Activated T-helper 2 cell treated with anti-CD3 and anti-CD28 coated beads, Interferon-gamma antibody, Interleukin-2, Interleukin-4, amounts not matched to agents 10 μg/mL and 5 μg/mL and 100 μg/mL, durations not matched to agents 14 hours and 24 hours and 36 hours (primary cell): Measurements from ENCODE around the gene SGPL1. TPM values are rescaled to one million over a fixed set of nuclear protein-coding genes. Genes with fewer than 3 reads are reported as not detected.

Experiments used
- DNase-seq: peaks from one replicate; pipeline ENCODE4 v3.0.0; 2021; ENCODE audit warnings: low spot score
- H3K27ac Mint-ChIP-seq: one replicate; pipeline ENCODE4 v1.8.0; 2021; ENCODE audit warnings: mixed read lengths
- H3K27me3 Mint-ChIP-seq: one replicate; pipeline ENCODE4 v1.8.0; 2021; ENCODE audit warnings: low read depth, mixed read lengths
- H3K36me3 Mint-ChIP-seq: one replicate; pipeline ENCODE4 v1.8.0; 2021; ENCODE audit warnings: low read depth, mixed read lengths
- H3K4me1 Mint-ChIP-seq: one replicate; pipeline ENCODE4 v1.8.0; 2021; ENCODE audit warnings: low read depth, mixed read lengths
- H3K4me3 Mint-ChIP-seq: one replicate; pipeline ENCODE4 v1.8.0; 2021; ENCODE audit warnings: low read depth, mild to moderate bottlenecking, moderate library complexity, mixed read lengths
- H3K9me3 Mint-ChIP-seq: one replicate; pipeline ENCODE4 v1.8.0; 2021; ENCODE audit warnings: mixed read lengths
- intact Hi-C: fragments of 100-400 bp; cut with micrococcal nuclease; formaldehyde crosslinking; loops from one replicate; pipeline ENCODE4 v1.15.1; 2023
- total RNA-seq: library from RNA; stranded (reverse); gene quantifications from 2 replicates; pipeline ENCODE4 v1.2.3, GENCODE V29; 2022

The SGPL1 gene
- total RNA-seq, 1 donor from 2014 or later = 124 TPM

DNA sequence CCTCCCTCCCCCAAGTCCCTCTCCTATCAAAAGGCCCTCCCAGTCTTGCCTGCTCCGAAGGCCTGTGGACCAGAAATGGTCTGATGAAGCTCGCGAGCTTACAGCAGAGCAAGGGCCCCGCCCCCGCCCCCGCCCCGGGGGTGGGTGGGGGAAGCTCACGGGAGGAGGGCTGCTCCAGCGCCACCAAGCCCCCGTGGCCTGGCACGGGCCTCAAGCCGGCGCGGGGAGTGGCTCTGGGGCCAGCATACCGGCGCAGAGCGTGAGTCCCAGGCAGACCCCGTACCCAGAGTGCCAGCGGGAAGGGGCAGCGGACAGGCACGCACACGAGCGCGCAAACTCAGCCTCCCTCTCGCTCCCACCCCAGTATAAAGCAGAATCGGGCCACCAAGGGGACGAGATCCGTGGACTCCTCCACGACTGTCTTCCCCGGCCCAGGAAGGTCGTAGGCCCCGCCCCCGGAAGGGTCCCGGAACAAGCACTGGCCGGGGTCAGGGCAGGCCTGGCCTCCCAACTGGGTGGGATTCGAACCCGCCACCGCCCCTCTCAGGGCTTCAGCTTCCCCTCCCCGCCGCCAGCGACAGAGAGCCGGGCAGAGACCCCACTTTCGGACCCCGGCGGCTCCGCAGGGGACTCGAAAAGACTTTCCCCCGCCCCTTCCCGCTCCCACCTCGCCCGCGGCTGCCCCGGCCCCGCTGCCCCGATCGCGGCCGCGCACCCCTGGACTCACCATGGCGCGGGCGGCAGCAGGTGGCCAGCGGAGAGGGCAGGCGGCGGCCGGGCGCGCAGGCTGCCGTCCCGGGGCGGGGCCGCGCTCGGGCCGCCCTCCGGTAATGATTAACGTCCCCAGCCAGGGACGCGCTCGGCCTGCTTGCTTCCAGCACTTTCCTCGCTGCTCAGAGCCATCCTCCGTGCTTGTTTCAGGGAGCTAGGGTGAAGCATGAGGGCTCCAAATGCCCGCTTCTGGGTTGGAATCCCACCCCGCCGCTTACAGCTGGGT is 72.4 kb downstream of the SGPL1 start, which contains the start of gene PCBD1:
Gene PCBD1 (minus strand): TSS at position 762 of the 997 bp plus-strand sequence. CDS start 32 bp downstream, at position 730.
- peaks cover 21% of the 10 kb centered on the region for H3K4me1 Mint-ChIP-seq
- peaks cover 26% of the 10 kb centered on the region for H3K36me3 Mint-ChIP-seq
- H3K27me3 Mint-ChIP-seq = no peaks in the 10 kb centered on the region
- DNase-seq = peak; percentile 71
- H3K4me3 Mint-ChIP-seq = peak within 1 kb of the TSS; percentile 78
- intact Hi-C loops = no loop called here
- H3K27ac Mint-ChIP-seq = peak within 1 kb of the TSS; percentile 82
- no peaks in the 10 kb centered on the region for H3K9me3 Mint-ChIP-seq

DNA sequence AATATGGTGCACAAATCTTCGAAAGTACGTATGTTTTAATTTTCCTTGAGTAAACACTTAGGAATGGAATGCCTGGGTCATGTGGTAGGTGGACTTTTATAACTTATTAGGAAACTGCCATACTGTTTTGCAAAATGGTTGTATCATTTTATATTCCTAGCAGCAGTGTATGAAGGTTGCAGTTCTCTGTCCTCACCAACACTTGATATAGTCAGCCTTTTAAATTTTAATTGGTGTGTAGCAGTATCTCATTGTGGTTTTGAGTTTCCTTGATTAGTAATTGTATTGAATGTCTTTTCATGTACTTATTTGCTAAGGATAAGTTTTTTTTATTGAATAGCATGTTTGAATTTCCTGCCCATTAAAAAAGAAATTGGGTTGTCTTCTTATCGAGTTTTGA is 73.5 kb downstream of the SGPL1 start:
- H3K27ac Mint-ChIP-seq = peak overlapping the region; percentile 33
- H3K4me3 Mint-ChIP-seq = peak overlapping the region; percentile 78
- peaks cover 17% of the 10 kb centered on the region for H3K36me3 Mint-ChIP-seq
- no peaks in the 10 kb centered on the region for H3K27me3 Mint-ChIP-seq
- no peak for DNase-seq
- H3K9me3 Mint-ChIP-seq = no peaks in the 10 kb centered on the region
- peaks cover 20% of the 10 kb centered on the region for H3K4me1 Mint-ChIP-seq
- intact Hi-C loops = no loop called here

DNA sequence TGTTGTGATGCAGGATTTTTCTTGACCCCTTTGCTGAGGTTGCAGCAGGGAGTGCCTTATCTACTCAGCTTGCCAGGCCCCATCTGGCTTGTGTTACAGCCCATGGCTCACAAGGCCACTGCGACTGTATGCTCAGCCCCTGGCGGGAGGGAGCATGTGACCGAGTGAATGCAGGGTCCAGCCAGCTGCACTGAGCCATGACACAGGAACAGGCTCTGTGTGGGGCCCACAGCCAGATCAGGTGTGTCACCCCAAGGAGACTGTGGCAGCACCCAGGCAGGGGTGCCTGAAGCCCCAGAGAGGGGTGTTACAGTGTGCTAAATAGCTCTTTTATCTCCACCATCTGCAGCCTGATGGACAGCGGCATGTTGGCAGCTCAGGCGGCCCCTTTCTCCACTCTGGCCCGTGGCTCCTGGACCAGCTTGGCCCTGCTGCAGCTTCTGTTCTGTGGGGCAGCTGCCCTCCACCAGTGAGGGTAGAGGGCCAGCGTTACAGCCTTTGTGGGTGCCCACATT is 75.2 kb downstream of the SGPL1 start:
- Mint-ChIP-seq H3K27ac (no peak overlapping the region), H3K4me3 (no peak overlapping the region), H3K27me3 (no peaks in the 10 kb centered on the region), H3K9me3 (no peaks in the 10 kb centered on the region), H3K4me1 (peaks cover 19% of the 10 kb centered on the region), H3K36me3 (peaks cover 5% of the 10 kb centered on the region)
- DNase-seq = no peak
- intact Hi-C loops = no loop called here

DNA sequence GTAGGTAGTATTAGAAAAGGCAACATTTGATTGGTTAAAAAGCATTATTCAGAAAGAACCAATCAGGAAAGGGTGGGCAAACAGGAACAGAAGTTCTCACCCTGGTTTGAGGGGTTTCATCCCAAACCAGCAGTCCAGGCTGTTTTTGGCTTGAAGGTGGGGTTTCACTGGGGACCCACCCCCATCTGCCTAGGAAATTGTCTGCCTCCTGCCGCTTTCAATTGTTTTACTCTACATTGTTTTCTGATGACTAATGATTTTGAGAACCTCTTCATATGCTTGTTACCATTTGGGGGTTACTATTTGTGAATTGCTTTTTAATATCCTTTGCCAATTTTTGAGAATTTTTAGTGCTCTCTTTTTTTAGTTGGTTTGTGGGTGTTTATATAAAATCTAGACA is 75.9 kb downstream of the SGPL1 start:
- Mint-ChIP-seq H3K27ac (no peak overlapping the region), H3K27me3 (no peaks in the 10 kb centered on the region), H3K9me3 (no peaks in the 10 kb centered on the region), H3K4me1 (peaks cover 14% of the 10 kb centered on the region), H3K36me3 (peaks cover under 1% of the 10 kb centered on the region), H3K4me3 (no peak overlapping the region)
- no peak for DNase-seq
- intact Hi-C loops = no loop called here

DNA sequence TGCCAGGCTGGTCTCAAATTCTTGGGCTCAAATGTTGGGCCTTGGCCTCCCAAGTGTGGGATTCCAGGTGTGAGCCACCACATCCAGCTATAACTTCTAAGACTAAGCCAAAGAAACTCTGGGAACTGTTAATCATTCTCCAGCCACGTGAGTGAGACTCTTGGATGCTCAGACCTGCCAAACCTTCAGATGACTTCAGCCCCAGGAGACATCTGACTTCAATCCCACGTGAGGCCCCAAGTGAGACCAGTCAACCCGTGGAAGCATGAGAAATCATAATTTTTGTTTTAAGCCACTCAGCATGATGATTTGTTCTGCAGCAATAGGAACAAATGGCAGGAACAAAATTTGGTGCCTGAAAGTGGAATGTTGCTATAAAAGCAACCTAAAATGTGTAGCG is 76.9 kb downstream of the SGPL1 start:
- Mint-ChIP-seq H3K36me3 (no peaks in the 10 kb centered on the region), H3K4me3 (no peak overlapping the region), H3K4me1 (peaks cover 9% of the 10 kb centered on the region), H3K27me3 (no peaks in the 10 kb centered on the region), H3K27ac (no peak overlapping the region), H3K9me3 (no peaks in the 10 kb centered on the region)
- no peak for DNase-seq
- intact Hi-C loops = no loop called here

DNA sequence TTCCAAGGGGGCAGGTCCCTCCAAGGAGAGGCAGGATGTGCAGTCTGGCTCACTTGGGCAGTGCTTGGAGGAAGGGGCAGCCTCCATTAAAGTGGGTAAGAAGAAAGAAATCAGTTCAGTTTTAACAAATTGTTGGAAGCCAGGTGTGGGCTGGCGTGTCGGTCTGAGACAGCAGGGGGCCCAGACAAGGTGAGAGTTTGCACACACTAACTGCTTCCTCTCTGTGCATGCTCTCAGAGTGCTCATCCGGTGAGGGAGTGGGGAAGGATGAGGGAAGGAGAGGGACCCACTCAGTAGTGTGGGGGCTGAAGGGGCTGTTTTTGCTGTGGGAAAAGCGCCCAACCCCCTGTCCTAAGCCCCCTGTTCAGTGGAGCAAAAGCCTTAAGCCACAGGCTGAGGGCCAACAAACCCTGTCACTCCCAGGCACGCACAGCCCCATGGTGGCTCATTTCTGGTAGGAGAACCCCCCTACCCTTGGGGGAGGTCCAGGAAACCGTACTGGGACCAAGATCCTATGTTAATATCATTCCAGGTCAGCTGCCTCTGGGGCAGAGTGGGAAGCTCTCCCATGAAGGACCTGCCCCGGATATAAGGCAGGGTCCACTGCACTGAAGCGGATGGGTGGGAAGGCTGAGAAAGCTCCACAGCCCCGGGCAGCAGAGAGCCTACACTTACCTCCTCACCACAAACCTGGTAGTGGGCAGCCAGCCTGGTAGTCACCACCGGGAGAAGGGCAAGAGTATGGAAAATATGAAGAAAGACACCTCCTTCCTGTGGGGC is 77.7 kb downstream of the SGPL1 start:
- intact Hi-C loops = no loop called here
- no peak overlapping the region for H3K4me3 Mint-ChIP-seq
- no peak overlapping the region for H3K27ac Mint-ChIP-seq
- no peaks in the 10 kb centered on the region for H3K36me3 Mint-ChIP-seq
- no peaks in the 10 kb centered on the region for H3K27me3 Mint-ChIP-seq
- H3K9me3 Mint-ChIP-seq = no peaks in the 10 kb centered on the region
- no peak for DNase-seq
- H3K4me1 Mint-ChIP-seq = peaks cover 8% of the 10 kb centered on the region

DNA sequence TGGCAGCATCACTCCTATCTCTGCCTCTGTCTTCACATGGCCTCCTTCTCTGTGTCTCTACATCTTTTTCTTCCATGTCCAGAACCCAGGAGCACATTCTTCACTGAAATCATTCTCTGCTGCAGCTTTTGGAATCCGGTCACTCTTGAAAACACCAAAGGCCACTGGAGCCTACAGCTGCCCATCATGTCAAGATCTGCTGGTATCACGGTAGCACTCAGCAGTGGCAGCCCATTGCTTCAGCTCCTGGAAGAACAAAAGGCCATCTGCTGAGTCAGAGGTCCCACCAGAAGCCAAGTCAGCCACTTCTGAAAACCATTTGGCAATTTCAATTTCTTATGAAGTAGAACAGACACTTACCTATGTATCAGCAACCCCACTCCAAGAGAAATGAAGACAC is 78.7 kb downstream of the SGPL1 start:
- no peaks in the 10 kb centered on the region for H3K27me3 Mint-ChIP-seq
- intact Hi-C loops = no loop called here
- H3K4me1 Mint-ChIP-seq = peaks cover 4% of the 10 kb centered on the region
- no peaks in the 10 kb centered on the region for H3K36me3 Mint-ChIP-seq
- H3K4me3 Mint-ChIP-seq = no peak overlapping the region
- no peaks in the 10 kb centered on the region for H3K9me3 Mint-ChIP-seq
- H3K27ac Mint-ChIP-seq = no peak overlapping the region
- DNase-seq = no peak

DNA sequence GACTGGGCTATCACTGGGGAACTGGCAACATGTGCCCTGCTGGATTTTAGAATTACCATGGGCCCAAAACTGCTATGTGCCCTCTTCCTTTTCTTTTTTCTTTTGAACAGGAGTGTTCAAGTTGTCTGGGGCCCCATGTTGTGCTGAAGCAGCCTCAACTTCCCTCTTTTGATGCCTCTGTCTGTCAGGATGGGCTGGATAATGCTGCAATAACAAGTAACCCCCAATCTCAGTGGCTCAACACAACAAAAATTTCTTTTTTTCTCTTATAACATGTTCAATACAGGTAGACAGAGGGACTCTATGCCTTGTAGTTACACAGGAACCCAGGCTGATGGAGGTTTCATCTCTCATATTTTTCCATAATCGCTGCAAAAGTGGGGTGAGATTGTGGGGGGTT is 80.8 kb downstream of the SGPL1 start:
- no peak for DNase-seq
- intact Hi-C loops = no loop called here
- H3K36me3 Mint-ChIP-seq = no peaks in the 10 kb centered on the region

DNA sequence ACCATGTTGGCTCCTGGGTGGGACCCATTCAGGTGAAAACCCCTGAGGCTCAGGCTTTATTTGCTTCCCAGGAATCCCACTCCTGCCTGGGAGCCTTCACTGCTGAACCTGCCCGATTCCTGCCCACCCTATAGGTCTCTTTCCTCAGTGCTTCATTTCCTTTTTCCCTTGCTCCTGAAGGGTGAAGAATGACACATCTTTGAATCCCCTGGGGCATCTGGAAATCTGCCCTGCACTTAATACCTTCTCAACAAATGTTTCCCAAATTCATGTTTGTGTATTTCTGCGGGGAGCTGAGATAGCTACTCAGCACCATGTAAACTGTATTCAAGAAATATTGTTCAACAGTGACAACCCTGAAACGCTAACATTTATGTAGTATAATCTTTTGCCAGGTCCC is 82.9 kb downstream of the SGPL1 start:
- intact Hi-C loops = no loop called here
- peaks cover 3% of the 10 kb centered on the region for H3K4me1 Mint-ChIP-seq
- DNase-seq = no peak
- no peak overlapping the region for H3K4me3 Mint-ChIP-seq
- H3K27ac Mint-ChIP-seq = no peak overlapping the region
- H3K27me3 Mint-ChIP-seq = peaks cover 2% of the 10 kb centered on the region
- H3K9me3 Mint-ChIP-seq = no peaks in the 10 kb centered on the region
- no peaks in the 10 kb centered on the region for H3K36me3 Mint-ChIP-seq

More for the DNA sequence above, 80.8 kb downstream of the SGPL1 start:
- H3K27ac Mint-ChIP-seq = no peak overlapping the region
- no peaks in the 10 kb centered on the region for H3K9me3 Mint-ChIP-seq
- H3K4me1 Mint-ChIP-seq = peaks cover 3% of the 10 kb centered on the region
- H3K4me3 Mint-ChIP-seq = no peak overlapping the region
- H3K27me3 Mint-ChIP-seq = peaks cover 2% of the 10 kb centered on the region

DNA sequence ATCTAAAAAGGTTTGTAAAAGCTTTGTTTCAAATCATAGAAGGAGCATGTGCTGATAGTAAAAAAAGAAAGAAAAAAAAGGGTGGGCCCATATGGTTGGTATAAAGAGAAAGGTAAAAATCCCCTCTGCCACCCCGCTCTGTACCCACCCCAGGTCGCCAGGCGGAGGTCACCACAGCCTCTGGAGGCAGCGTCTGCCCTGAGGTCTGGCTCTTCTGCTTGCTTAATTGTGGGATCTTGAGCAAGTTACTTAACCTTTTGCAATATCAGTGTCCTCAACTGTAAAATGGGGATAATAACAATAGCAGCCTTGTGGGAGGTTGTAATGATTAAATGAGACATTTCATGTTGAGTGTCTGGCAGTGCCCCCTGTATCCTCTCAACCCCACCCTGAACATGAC is 83.3 kb downstream of the SGPL1 start:
- Mint-ChIP-seq H3K27ac (no peak overlapping the region), H3K36me3 (no peaks in the 10 kb centered on the region), H3K4me1 (peaks cover 3% of the 10 kb centered on the region), H3K9me3 (no peaks in the 10 kb centered on the region), H3K4me3 (no peak overlapping the region), H3K27me3 (peaks cover 2% of the 10 kb centered on the region)
- intact Hi-C loops = no loop called here
- DNase-seq = no peak

DNA sequence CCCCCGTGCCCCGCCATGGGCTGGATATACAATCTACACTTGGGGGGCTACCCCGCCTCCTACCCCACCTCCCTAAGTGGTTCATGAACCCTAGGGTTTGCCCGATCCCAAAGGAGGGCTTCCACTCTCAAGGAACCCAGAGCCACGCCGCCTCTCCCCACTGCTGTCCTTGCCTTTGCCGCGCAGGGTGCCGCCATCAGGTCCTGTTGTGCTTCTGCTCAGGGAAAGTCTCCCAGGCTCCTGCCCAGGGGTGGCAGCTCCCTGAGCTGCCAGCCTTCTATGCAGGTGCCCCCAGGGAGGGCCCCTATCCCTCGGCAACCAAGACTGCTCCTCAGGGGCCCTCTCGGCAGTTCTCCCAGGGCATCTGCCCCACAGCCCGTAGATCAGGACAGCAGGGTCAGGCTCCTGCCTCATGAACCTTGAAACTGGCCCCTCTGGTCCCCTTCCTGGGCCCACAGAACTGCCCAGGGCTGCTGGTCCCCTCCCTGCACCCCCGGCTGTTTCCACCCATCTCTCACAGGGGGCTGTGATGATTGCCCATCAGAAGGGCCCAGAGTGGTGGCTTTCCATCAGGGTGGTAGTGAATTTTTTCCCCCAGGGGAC is 85.6 kb downstream of the SGPL1 start:
- H3K36me3 Mint-ChIP-seq = no peaks in the 10 kb centered on the region
- H3K9me3 Mint-ChIP-seq = no peaks in the 10 kb centered on the region
- intact Hi-C loops = loop anchor here (10.0 kb wide), 1 partner anchor 383 kb away; no protein-coding TSS in a partner anchor
- H3K27ac Mint-ChIP-seq = no peak overlapping the region
- DNase-seq = no peak
- H3K4me3 Mint-ChIP-seq = no peak overlapping the region
- peaks cover 2% of the 10 kb centered on the region for H3K27me3 Mint-ChIP-seq
- H3K4me1 Mint-ChIP-seq = no peaks in the 10 kb centered on the region

DNA sequence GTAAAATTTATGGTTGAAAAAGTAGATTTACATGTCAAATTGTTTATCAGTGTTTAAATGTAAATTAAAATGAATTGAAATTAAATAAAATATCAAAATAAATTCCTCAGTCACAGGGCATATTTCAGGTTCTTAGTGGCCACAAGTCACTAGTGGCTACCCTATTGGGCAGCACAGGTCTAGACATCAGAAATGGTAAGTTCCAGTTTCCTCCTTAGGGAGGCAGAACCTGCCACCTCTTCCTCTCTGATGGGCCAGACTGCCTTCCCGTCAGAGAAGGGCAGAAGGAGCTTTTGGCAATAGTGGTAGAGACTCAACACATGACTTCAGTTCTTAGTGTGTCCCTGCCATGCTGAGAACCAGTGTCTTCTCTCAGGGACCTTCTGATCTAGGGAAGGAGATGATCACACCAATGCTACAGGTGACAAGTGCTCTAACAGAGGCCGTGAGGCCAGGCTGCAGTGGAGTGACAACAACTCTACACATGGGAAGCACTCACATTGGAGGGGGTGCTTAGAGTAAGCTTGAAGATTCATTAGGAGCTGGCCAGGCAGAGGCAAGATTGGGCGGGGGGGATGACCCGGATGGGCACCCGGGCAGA is 87.0 kb downstream of the SGPL1 start:
- intact Hi-C loops = loop anchor here (10.0 kb wide), 1 partner anchor 382 kb away; no protein-coding TSS in a partner anchor
- no peak overlapping the region for H3K4me3 Mint-ChIP-seq
- peaks cover 2% of the 10 kb centered on the region for H3K27me3 Mint-ChIP-seq
- no peaks in the 10 kb centered on the region for H3K9me3 Mint-ChIP-seq
- H3K4me1 Mint-ChIP-seq = no peaks in the 10 kb centered on the region
- H3K27ac Mint-ChIP-seq = no peak overlapping the region
- H3K36me3 Mint-ChIP-seq = no peaks in the 10 kb centered on the region
- DNase-seq = no peak
